SK-MEL-5 (cell line): ENCODE data around the gene PRRC2C. TPM values are rescaled to one million over a fixed set of nuclear protein-coding genes. Genes with fewer than 3 reads are reported as not detected.
"Not testable (repeated sequence)": the region's sequence is repeated elsewhere in the genome, so short reads cannot be mapped to it uniquely, and the experiment has no call there.

Experiments
- DNase-seq: peaks from one replicate; pipeline ENCODE4 v3.0.0-alpha.2; 2016; ENCODE audit warnings: low read depth, low spot score
- in situ Hi-C: cut with HindIII; loops from 2 replicates; pipeline ENCODE4 v1.10.0; 2016; ENCODE audit warnings: low sequenced_read_pairs, high pct_unique_total_duplicates, low pct_unique_long_range_greater_than_20kb
- polyA plus RNA-seq, 2 experiments: library from polyadenylated mRNA; depleted of rRNA; stranded (reverse); fragments of >200 nt; gene quantifications; 2 replicates each; pipeline ENCODE4 v1.2.3, GENCODE V29; 2015
- total RNA-seq: library from RNA; depleted of rRNA; stranded (reverse); fragments of >200 nt; shearing (Covaris generic); gene quantifications from 2 replicates; pipeline ENCODE4 v1.2.3, GENCODE V29; 2014; rRNA removed

The PRRC2C gene
- total RNA-seq = 43.9 and 51.3 TPM in 2 replicates
- 71.2 and 99.4 TPM in 2 replicates for polyA plus RNA-seq (2015; cell fraction: cytosol; rRNA removed)
- polyA plus RNA-seq (2015; cell fraction: nucleus; rRNA removed) = 135 and 176 TPM in 2 replicates

- peak; percentile 98 for DNase-seq
- in situ Hi-C loops = no loop called here
Measured at GRCh38 chr1:171485375-171486047, at the start of gene PRRC2C. TSS of gene PRRC2C (plus strand) at chr1:171485530. CDS start at chr1:171512089, 26,559 bp downstream.

DNA sequence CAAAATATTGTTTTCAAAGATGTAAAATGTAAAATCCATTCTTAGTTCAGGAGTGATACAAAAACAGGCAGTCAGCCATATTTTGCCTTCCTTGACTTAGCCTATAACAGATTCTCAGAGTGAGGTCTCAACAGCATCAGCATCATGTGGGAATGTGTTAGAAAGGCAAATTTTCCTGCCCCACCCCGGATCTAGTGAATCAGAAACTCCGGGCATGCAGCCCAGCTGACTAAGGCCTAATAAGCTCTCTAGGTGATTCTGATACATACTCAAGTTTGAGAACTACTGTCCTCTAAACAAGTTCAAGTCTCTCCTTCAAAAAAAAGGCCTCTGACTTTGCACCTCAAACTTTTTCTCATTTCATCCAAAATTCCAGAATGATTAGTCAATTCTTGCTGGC lies 46.9 kb upstream of the PRRC2C start:
- in situ Hi-C loops = no loop called here
- peak; percentile 24 for DNase-seq

GRCh38 chr1:171440201-171440600 lies 45.1 kb upstream of the PRRC2C start:
- DNase-seq, in situ Hi-C loops: not testable (repeated sequence)

GRCh38 chr1:171441278-171441895 lies 43.9 kb upstream of the PRRC2C start:
- in situ Hi-C loops, DNase-seq: not testable (repeated sequence)

DNA sequence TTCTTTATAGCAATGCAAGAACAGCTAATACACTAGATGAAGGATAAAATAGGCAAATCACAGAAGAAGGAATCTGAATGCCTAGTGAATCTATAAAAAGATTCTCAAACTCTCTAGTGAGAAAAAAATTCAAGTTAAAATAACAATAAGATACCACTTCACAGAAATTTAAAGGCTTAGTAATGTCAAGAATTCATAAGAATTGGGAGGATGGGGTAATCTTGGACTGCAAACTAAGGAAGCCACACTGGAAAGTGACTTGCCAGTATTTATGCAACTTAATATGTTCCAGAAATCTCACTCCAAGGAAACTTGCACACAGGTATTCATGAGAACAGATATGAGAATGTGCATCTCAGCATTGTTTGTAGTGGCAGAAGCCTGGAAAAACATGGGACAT lies 38.9 kb upstream of the PRRC2C start:
- no peak for DNase-seq
- in situ Hi-C loops = no loop called here

- in situ Hi-C loops = no loop called here
- no peak for DNase-seq
Measured at GRCh38 chr1:171455967-171456366, 29.4 kb upstream of the PRRC2C start.

- DNase-seq = no peak
- in situ Hi-C loops = no loop called here
Measured at GRCh38 chr1:171457412-171457811, 27.9 kb upstream of the PRRC2C start.

GRCh38 chr1:171460018-171460620 lies 25.2 kb upstream of the PRRC2C start:
- in situ Hi-C loops = no loop called here
- DNase-seq = no peak

GRCh38 chr1:171467626-171468025 lies 17.7 kb upstream of the PRRC2C start:
- in situ Hi-C loops = no loop called here

GRCh38 chr1:171468120-171468750 lies 17.1 kb upstream of the PRRC2C start:
- in situ Hi-C loops = no loop called here
- DNase-seq = peak; percentile 20

More at GRCh38 chr1:171467626-171468025, 17.7 kb upstream of the PRRC2C start:
- DNase-seq = no peak

DNA sequence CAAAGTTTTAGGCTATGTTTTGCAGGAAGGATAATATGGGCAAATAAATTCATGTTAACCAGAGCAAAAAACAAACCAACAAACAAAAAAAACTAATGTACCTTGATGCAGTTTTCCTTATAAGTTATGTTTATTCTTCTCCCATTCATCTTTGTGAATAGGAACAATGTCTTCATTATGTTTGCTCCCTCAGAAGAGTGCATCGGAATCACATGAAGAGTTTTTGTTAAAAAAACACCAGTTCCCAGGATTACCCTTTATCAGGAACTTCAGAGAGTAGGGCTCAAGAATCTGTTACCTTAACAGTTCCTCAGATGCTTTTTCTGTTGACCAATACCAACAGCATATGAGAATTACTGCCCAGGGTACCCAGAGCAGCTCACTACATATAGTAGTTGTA lies 14.6 kb upstream of the PRRC2C start:
- in situ Hi-C loops = no loop called here
- peak; percentile 84 for DNase-seq

DNA sequence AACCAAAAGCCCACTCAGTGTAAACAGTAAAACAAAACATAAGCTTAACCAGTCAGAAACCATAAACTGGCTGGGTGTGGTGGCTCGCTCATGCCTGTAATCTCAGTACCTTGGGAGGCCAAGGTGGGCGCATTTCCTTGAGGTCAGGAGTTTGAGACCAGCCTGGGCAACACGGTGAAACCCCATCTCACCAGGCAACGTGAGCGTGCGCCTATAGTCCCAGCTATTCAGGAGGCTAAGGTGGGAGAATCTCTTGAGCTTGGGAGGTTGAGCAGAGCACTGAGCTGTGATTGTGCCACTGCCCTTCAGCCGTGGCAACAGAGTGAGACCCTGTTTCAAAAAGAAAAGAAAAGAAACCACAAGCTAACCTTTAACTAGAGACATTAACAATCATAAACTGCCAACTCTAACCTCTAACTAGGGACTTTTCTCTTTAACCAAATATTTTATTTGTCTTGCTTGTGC lies 13.1 kb upstream of the PRRC2C start:
- no peak for DNase-seq
- in situ Hi-C loops = no loop called here

DNA sequence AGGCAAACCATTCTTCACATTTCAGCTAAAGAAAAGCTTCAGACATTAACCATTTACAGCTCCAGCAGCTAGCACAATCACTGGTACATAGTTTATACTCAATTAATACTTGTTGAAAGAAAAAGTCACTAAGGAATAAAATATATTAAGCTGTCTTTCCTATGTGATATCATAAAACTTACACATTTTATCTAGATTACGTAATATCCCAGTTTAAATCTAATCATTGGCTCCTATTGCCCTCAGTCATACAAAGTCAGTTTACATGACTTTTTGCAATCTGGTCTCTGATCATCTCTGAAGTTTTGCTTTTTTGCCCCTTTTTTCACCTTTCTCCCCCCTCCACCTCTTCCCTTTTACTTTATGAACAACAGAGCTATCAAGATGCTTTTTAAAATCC lies 8.5 kb upstream of the PRRC2C start:
- in situ Hi-C loops = no loop called here
- DNase-seq = no peak

- DNase-seq = no peak
- in situ Hi-C loops = no loop called here
Measured at GRCh38 chr1:171477804-171478203, 7.5 kb upstream of the PRRC2C start.

- no peak for DNase-seq
- in situ Hi-C loops = no loop called here
Measured at GRCh38 chr1:171480035-171480434, 5.3 kb upstream of the PRRC2C start.

DNA sequence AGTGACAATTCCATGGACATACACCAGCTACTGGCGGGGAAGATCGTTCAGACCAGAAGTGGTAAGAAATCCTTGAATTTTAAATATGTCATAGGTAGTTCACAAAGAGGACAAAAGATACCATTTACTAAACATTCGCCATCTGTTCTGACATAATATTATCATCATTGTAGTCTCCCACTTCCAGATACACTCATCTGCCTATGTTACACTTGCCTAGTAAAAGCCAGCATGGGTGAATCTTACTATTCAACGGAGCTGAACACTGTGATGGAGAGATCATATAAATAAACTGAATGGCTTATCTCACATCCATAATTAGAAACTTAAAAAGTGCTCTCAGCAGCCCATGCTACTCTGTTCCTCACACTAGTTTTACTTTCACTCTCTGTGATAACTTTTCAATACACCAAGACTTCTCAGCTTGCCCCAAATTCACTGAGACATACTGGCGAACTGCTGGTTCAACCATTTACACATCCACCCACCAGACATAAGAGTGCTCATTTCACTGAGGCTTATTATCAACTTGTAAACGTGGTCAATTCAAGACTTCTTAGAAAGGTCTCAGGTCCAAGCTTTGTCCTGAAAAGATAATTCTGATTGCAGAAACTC lies 463 bp upstream of the PRRC2C start:
- in situ Hi-C loops = no loop called here
- DNase-seq = no peak

DNA sequence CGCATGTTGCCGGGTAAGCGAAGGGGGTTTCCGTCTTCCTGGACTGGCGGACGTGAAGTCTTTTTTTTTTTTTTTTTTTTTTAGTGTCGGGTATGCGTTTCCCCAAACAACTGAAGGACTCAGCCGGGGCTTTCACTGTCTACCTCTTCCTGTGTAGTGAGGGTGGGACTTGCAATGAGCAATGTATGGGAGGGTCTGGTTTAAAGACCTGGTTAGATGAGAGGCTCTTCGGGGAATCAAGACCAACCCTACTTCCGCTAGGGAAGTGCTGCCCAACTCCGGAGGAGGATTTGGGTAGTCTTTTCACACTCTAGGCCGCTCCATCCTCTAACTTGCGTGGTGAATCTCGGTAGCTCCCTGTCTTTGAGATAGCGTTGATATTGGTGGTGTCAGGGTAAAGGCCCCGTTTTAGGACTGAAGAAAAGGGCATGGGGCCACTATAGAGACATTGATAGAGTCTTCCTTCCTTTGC lies 754 bp downstream of the PRRC2C start:
- in situ Hi-C loops = no loop called here
- peak; percentile 54 for DNase-seq

DNA sequence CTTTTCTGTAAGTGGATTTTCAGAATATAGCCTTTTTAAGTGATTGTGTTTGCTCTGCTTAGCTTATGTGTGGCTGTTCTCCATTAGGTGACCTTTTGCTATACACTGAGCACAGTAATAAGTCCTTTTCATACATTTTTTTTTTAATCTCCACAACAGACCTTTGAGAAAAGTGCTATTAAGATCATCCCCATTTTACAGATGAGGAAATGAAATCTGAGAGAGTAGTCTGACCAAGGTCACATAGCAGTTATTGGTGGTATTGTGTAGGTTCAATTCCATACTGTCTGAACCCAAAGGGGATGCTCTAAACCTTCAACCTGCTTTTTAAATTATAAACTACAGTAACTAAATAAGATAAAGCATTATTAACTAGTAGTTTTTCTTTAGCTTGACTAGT lies 1.7 kb downstream of the PRRC2C start:
- DNase-seq = no peak
- in situ Hi-C loops = no loop called here
